ENCODE data around the gene RIBC1. TPM values are rescaled to one million over a fixed set of nuclear protein-coding genes. Genes with fewer than 3 reads are reported as not detected.

Gene RIBC1
- total and polyA plus RNA-seq, 10 of the 15 experiments (the other 5 are each of a cell fraction or from before 2014, with no cell fraction given) = 0.22 to 1.0 (median 0.54) TPM

- Histone ChIP-seq H3K4me3 (peak within 1 kb of the TSS; percentile 81), H3K27me3 (replicated peaks in 1 of 2; ENCODE audit: control insufficient read depth in 2 of 2, insufficient read depth in 2 of 2, low read length in 1 of 2) (no peaks in the 10 kb centered on the region), H3K4me1 (ENCODE audit: control insufficient read depth, insufficient read depth, low read length) (peaks cover 2% of the 10 kb centered on the region; the same call in 1 of the 2 replicates), H3K9me3 (replicated peaks; ENCODE audit: control insufficient read depth, insufficient read depth, low read length) (no peaks in the 10 kb centered on the region), H2AFZ (ENCODE audit: control insufficient read depth, low read depth, low read length) (peak within 1 kb of the TSS; percentile 91), H3K4me2 (ENCODE audit: control insufficient read depth, insufficient read depth) (peak within 1 kb of the TSS; percentile 88), H3K9ac (ENCODE audit: control insufficient read depth, insufficient read depth, low read length) (peak within 1 kb of the TSS; percentile 87), H3K79me2 (ENCODE audit: control insufficient read depth, insufficient read depth, low read length) (peaks cover 9% of the 10 kb centered on the region), H4K20me1 (ENCODE audit: control insufficient read depth, insufficient read depth) (no peaks in the 10 kb centered on the region), H3K27ac (ENCODE audit: control insufficient read depth, insufficient read depth) (peak within 1 kb of the TSS; percentile 61), H3K36me3 (ENCODE audit: control insufficient read depth in 2 of 2, insufficient read depth in 2 of 2, low read length in 1 of 2) (no peaks in the 10 kb centered on the region; a peak in 1 of 4 replicates)
- ATAC-seq (peak; percentile 99), FAIRE-seq (peak; percentile 69), DNase-seq (ENCODE audit: low read depth, low spot score) (peak; percentile 56)
- 32% methylated on average over 61 of the region's 61 CpGs for WGBS (ENCODE audit: insufficient coverage, insufficient replicate concordance, low lambda C conversion rate, missing lambda C conversion rate)
- in situ Hi-C loops (cut with MboI) = loop anchor here (5.0 kb wide), 1 partner anchor 122 kb away; no protein-coding TSS in a partner anchor
- ChIA-PET CTCF (interaction anchor here (0.6 to 6.6 kb wide), 7 partner anchors 11 to 118 kb away, joined by 3 to 122 read pairs (median 6); partner anchors contain the start of genes RIBC1 and SMC1A), POLR2A (interaction anchor here (1.4 to 1.7 kb wide), 2 partner anchors 11 kb away, joined by 7 to 10 read pairs; partner anchors contain the start of genes RIBC1 and SMC1A), SMC1A (ENCODE audit: uncharacterized antibody, unreplicated experiment) (interaction anchor here (0.6 to 3.6 kb wide), 4 partner anchors 11 to 150 kb away, joined by 3 to 22 read pairs (median 6); partner anchors contain the start of gene RIBC1), RAD21 (ENCODE audit: unreplicated experiment) (interaction anchor here (0.8 kb wide), 1 partner anchor 12 kb away, joined by 5 read pairs; the partner anchor contains the start of genes RIBC1 and SMC1A)
- TSS peak; percentile 85 for BruUV-seq (replicated peaks)
- intact Hi-C loops (cut with micrococcal nuclease; ENCODE audit: unreplicated experiment) = loop anchor here (1.0 kb wide), 1 partner anchor 12 kb away; the partner anchor contains the start of genes RIBC1 and SMC1A
- no peak for TF ChIP-seq HSF1 (IDR thresholded peaks at IDR 0.05; ENCODE audit: low read depth, low read length)
- peak; percentile 38; the same call in 1 of the 2 replicates for TF ChIP-seq BACH1 (IDR thresholded peaks at IDR 0.05; ENCODE audit: borderline replicate concordance)
- peak; percentile 46 for TF ChIP-seq SP1 (IDR thresholded peaks at IDR 0.05; ENCODE audit: low read depth, low read length)
- TF ChIP-seq TAF1 (IDR thresholded peaks at IDR 0.05; ENCODE audit: borderline replicate concordance, low read depth, low read length) = peak; percentile 89
- TF ChIP-seq HCFC1 (IDR thresholded peaks at IDR 0.05; ENCODE audit: low read length) = no peak
- TF ChIP-seq CREM (IDR thresholded peaks at IDR 0.05; ENCODE audit: low read depth) = peak; percentile 33; the same call in 1 of the 2 replicates
- no peak for TF ChIP-seq TCF7 (IDR thresholded peaks at IDR 0.05; ENCODE audit: borderline replicate concordance)
- no peak for TF ChIP-seq USF1 (IDR thresholded peaks at IDR 0.05; ENCODE audit: borderline replicate concordance, extremely low read length, insufficient read depth, low read depth, low read length)
- TF ChIP-seq ATF2 (IDR thresholded peaks at IDR 0.05; ENCODE audit: low read length) = no peak
- TF ChIP-seq TARDBP (IDR thresholded peaks at IDR 0.05; ENCODE audit: borderline replicate concordance) = no peak
- 0 out of 2 replicates have a peak, but pooled peaks have one; percentile 29 for TF ChIP-seq GABPA (IDR thresholded peaks at IDR 0.05; ENCODE audit: low read depth)
- TF ChIP-seq NFIC (IDR thresholded peaks at IDR 0.05; ENCODE audit: low read depth, low read length) = no peak
- TF ChIP-seq HDGF (IDR thresholded peaks at IDR 0.05) = peak; percentile 74
- TF ChIP-seq CREB1 (IDR thresholded peaks at IDR 0.05; ENCODE audit: low read depth) = peak; percentile 42; the same call in 1 of the 2 replicates
- TF ChIP-seq SMAD5 (IDR thresholded peaks at IDR 0.05; ENCODE audit: low read depth) = peak; percentile 76; the same call in 1 of the 2 replicates
- peak; percentile 37; the same call in 1 of the 2 replicates for TF ChIP-seq LARP7 (IDR thresholded peaks at IDR 0.05)
- 0 out of 2 replicates have a peak, but pooled peaks have one; percentile 37 for TF ChIP-seq GATAD2B (conservative IDR thresholded peaks at IDR 0.05; ENCODE audit: low read depth)
- TF ChIP-seq POLR2AphosphoS5 (IDR thresholded peaks at IDR 0.05; ENCODE audit: low read length) = peak; percentile 89
- TF ChIP-seq NFYB (IDR thresholded peaks at IDR 0.05; ENCODE audit: insufficient read depth, low read depth, low read length) = peak; percentile 83
- TF ChIP-seq YY1 (IDR thresholded peaks at IDR 0.05; ENCODE audit: low read depth, low read length) = peak; percentile 94
These were observed 11.3 kb downstream of the RIBC1 start, which contains the start of gene HSD17B10 for GRCh38 chrX:53433651-53434639. Gene HSD17B10, minus strand, starts transcription at chrX:53434370. Its CDS starts 25 bp downstream, at chrX:53434345.
